Esophagus muscularis mucosa (tissue), 3 donors: ENCODE measurements around the gene EVI5L.

ENCODE experiments used
- POLR2AphosphoS5 ChIP-seq, 2 donors: sonication (generic); formaldehyde crosslinking; IDR thresholded peaks; one replicate each; pipeline ENCODE4 v1.6.1; 2017; ENCODE audit warnings: antibody characterized with exemption in 2 of 2
- TF ChIP-seq, protein P1 (sequence below), 3 experiments: fragments of 200-600 bp in 2 of 3; fragments of 450-650 bp in 1 of 3; sonication (generic) in 2 of 3; IDR thresholded peaks; one replicate each; pipeline ENCODE4 v1.5.1; 2017 to 2019; ENCODE audit warnings: antibody characterized with exemption in 3 of 3, mild to moderate bottlenecking in 2 of 3, moderate library complexity in 1 of 3

- TF ChIP-seq POLR2AphosphoS5 (IDR thresholded peaks at IDR 0.05), result no peak
- TF ChIP-seq, protein P1, sequence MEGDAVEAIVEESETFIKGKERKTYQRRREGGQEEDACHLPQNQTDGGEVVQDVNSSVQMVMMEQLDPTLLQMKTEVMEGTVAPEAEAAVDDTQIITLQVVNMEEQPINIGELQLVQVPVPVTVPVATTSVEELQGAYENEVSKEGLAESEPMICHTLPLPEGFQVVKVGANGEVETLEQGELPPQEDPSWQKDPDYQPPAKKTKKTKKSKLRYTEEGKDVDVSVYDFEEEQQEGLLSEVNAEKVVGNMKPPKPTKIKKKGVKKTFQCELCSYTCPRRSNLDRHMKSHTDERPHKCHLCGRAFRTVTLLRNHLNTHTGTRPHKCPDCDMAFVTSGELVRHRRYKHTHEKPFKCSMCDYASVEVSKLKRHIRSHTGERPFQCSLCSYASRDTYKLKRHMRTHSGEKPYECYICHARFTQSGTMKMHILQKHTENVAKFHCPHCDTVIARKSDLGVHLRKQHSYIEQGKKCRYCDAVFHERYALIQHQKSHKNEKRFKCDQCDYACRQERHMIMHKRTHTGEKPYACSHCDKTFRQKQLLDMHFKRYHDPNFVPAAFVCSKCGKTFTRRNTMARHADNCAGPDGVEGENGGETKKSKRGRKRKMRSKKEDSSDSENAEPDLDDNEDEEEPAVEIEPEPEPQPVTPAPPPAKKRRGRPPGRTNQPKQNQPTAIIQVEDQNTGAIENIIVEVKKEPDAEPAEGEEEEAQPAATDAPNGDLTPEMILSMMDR (IDR thresholded peaks at IDR 0.05), result no peak
These were observed 78.9 kb downstream of the EVI5L start for GRCh38 chr19:7908742-7909461.
